HG02943 (cell line): ENCODE results near the gene PPP3CA.

Source experiments
- ATAC-seq: cut with Tn5 transposase; IDR thresholded peaks from one replicate; pipeline ENCODE4 v1.9.1; 2021; ENCODE audit warnings: mild to moderate bottlenecking, low read depth, moderate library complexity; ENCODE audit not compliant: unreplicated experiment

PPP3CA gene

DNA sequence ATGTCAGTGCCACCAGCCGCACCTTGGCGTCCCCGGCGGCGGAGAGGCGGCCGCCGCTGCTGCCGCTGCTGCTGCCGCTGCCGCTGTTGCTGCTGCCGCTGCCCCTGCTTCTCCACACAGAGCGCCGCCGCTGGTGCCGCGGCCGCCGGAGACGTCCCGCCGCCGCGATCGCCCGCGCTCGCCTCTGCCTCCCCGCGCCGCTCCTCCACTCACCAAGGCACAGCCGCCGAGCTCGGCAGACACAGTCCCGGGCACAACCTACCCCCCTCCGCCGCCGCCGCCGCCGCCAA is at the start of gene PPP3CA:
PPP3CA (minus strand) TSS at position 260 of the 290 bp plus-strand sequence.
- peak; percentile 22 for ATAC-seq

GRCh38 chr4:101393256-101393655 is 45.9 kb upstream of the PPP3CA start:
- ATAC-seq, result no peak

- ATAC-seq, result no peak
These were observed 23.4 kb upstream of the PPP3CA start for GRCh38 chr4:101370663-101371210.

- ATAC-seq, result no peak
These were observed 19.9 kb upstream of the PPP3CA start for GRCh38 chr4:101367201-101367600.

GRCh38 chr4:101366331-101366730 is 19.0 kb upstream of the PPP3CA start:
- ATAC-seq, result no peak

DNA sequence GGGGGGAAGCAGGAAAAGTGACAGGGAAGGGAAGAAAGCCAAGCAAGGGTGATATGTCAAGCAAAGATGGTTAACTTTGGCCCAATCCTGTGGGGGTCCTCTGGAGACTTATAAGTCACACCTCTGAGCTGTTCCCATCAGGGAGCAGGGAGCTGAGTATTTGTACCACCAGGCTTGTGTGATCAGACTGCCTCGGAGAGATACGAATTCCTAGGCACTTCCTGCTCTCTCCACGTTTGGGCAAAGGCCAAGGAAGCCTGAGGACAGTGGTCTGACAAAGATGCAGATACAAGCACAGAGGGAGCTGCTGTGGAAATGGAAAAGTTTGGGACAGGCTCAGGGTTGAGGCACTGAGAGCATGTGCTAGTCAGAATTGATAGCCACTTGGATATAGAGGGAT is 10.4 kb upstream of the PPP3CA start:
- ATAC-seq, result no peak

DNA sequence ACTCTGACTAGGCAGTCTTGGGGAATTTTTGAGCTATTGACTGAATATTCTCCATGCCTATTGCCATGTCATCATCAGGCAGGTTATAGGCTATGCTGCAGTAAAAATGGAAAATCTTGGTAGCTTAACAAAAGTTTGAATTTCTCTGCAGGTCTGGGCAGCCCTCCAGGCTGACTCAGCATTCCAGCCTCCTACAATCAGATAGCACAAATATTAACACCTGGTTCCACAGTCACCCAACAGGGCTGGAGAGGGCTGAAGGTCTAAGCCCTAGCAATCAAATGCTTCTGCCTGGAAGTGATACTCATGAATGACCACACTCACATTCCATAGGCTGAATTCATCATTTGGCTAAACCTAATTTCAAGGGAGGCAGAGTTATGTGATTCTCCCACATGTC is 9.6 kb upstream of the PPP3CA start:
- ATAC-seq, result no peak

- no peak for ATAC-seq
These were observed 8.7 kb upstream of the PPP3CA start for GRCh38 chr4:101355767-101356702.

DNA sequence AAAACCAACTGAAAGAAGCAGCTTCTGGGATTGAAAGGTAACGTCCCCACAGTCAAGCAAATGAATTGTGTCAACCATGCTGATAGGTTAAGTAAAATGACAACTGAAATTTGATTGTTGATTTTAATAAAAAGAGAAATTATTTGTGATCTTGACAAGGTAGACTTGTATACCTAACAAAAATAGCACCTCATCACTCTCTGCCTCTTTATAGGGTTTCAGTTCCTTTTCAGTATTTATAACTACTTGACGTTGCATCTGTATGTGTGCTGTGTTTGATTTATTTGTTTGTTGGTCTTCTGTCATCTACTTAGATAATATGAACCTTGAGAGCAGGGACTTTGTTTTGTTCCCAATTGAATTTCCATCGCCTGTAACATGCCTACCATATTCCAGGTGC is 7.9 kb upstream of the PPP3CA start:
- peak; percentile 89 for ATAC-seq

- ATAC-seq, result no peak
These were observed 2.4 kb upstream of the PPP3CA start for GRCh38 chr4:101349801-101350064.

DNA sequence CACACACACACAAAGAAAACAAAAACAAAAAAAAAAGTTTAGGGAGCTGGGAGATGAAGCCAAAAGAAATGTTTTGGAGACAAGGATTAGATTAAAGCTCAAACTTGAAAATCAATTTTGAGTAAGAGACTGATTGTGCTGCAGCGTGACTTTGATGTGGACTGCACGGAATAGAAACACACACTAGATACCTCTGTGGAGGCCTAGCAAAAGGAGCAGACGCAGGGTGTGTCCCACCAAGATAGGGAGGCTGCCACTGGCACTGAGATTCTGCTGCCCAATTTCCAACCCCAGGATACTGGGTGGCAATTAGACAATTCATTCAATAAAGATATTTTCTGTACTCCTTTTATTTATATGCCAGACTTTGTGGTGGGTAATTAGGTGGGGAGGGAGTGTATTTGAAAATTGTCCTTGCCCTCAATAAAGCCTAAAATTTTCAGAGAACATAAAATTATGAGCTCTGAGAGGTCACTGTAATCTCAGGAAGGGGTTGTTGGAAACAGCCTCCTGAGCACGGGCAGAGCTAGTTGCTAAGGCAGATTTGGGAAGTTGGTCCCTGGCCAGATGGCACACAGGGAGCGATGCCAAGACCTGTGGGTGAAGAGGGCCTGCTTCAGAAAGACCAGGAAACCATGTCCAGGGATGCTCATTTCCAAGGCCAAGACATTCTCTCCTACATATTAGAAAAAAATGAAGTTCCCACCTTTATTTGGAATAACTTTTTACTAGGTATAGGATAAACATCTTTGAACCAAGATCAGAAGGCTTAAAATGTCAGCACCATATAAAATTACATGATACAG is 1.9 kb upstream of the PPP3CA start:
- no peak for ATAC-seq

DNA sequence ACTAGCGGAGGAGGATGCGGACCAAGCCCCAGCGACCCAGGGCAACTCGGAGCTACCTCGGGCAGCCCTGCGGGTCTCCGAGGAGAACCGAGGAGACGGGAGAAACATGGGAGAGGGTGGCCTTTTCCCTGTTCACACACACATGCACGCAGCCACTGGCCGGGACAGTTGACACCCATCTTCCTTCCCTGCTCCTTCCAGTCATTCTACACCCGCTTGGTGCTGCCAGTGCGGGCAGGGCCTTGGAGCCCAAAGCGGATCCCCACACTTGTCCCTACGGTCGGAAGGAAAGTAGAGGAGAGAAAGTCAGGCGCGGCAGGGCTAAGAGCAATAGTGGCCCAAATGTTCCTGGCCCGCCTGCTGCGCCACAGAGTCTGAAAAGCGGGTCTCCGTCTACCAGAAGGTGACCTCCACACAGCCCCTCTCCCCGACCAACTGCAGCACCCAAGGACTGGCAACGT is 1.1 kb upstream of the PPP3CA start:
- no peak for ATAC-seq

DNA sequence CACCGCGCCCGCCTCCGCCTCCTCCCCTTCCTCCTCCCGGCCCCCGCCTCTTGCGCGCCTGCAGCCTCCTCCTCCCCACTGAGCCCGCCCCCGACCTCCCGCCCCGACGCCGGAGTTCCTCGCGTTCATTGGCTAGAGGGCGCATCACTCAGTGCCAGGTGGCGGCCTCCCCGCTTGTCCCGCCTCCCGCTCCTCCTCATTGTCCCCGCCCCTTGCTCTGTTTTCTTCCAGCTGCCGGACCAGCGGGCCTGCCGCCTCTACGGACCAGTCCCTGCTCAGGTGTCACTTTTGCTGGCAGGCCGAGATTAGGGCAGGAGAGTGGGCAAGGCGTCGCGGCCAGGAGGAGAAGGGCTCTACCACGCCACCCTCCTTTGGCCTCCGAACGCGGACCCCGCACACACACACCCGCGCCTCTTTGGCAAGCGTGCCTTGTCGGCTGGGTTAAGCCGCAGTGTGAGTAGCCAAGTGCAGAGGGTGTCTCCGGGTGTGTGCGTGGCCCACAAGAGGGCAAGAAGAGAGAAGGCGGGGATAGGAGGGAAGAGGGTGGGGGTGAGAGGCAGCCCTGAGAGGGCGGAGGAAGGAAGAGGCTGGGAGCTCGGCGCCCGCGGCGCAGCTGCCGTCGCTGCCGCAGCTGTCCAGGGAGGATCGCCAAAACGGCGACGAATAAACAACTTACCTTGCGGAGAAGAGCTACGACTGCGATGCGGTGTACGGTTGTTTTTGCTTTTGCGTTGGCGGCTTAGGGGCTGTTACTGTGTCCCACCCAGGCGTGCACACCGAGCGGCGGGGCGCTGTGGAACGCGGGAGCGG is 436 bp upstream of the PPP3CA start:
- peak; percentile 69 for ATAC-seq

DNA sequence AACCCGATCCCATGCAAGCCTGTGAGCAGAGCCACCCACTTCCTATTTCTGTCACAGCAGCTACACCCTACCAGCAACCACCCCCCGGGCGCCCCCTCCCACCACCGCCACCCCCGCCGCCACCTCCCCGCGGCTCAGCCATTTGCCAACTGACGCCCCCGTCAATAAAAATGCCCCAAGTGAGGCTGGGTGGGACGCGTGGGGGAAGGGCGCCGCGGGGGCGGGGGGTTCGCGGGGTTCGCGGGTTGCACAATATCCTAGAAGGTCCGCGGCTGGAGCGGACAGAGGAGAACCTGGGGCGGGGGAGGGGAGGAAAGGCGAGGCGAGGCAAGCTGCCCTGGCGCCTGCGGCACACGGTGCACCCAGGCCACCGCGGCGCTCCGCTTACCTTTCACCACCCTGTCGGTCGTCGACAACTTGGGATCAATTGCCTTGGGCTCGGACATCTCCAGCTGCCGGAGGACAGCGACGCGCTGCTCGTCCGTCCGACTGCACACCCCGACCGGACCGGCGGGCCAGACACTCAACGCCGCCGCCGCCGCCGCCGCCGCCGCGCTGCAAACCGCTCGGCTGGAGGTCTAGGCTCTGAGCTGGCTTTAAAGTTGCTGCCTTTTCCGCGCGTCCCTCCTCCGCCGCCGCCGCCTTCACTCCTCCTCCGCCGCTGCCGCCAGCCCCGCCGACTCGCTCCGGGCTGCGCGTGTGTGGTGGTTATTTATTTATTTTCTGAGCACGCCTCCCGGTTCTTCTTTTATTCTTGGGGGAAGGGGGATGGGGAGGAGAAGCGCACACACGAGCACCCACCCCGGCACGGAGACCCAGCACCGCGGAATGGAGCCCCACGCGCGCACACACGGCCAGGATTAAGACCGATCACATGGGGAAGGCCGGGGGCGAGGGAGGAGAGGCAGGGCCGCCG is 717 bp downstream of the PPP3CA start:
- peak; percentile 15 for ATAC-seq

- no peak for ATAC-seq
These were observed 1.6 kb downstream of the PPP3CA start for GRCh38 chr4:101345596-101346350.

- no peak for ATAC-seq
These were observed 2.1 kb downstream of the PPP3CA start for GRCh38 chr4:101345271-101345595.

DNA sequence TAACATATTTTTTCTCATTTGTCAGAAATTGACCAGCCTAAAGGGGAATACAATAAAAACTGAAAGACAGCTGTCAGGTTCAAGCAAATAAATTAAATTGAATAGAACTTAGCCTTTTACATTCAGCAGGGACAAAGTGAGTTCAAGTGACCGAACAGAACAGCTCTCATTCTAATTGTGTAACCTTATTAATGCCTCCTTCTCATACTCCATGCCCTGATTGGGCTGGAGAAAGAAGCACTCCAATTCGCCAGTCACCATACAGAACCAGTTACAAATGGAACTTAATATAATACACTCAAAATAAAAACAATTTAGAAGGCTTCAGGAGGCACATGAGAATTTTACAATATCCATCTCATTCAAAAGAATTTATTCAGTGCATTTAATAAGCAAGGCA is 8.0 kb downstream of the PPP3CA start:
- ATAC-seq, result no peak

DNA sequence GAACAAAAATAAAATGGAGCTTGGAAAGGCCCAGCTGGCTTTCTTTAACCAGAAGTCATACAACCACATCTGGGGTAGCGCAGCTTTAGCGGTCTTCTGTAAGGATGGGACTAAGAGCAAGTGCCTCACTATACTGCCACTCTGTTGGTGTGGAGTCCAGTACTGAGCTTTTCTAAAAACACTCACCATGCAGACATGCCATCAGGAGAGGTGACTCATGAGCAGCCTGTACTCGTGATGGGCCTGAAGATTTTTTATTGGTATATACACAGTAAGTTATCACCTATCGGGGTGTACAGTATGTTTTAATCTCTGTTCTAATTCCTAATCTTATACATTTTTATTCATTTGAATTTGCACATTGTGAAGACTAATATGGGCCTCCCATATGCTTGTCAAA is 9.6 kb downstream of the PPP3CA start:
- ATAC-seq, result no peak

DNA sequence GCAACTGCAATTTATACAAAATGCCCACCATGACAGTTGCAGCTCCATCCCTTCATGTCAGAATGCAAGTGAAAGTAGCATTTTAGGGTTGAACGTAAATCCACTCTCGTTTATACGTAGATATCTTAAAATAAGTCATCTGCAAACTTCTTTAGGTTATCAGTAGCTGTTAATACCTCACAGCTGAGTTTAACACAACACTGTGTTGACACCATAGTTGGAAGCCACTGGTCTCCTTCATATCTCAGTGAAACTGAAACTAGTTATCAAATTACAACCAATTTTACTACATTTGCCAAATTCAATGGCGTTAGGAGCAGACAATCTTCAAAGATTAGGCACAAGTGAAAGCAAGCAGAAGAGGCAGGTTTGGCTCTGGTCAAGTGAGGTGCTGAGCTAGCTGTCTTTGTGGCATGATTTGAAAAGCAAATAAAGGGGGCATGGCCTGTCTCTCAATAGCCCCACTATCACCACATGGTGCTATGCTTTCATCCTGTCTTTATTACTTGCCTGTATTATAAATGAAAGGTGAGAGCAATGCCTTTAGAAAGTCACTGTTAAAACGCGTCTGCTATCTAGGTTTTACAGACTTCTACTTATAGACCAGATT is 12.3 kb downstream of the PPP3CA start:
- no peak for ATAC-seq
